ENCODE measurements around the gene KHDRBS2.

DNA sequence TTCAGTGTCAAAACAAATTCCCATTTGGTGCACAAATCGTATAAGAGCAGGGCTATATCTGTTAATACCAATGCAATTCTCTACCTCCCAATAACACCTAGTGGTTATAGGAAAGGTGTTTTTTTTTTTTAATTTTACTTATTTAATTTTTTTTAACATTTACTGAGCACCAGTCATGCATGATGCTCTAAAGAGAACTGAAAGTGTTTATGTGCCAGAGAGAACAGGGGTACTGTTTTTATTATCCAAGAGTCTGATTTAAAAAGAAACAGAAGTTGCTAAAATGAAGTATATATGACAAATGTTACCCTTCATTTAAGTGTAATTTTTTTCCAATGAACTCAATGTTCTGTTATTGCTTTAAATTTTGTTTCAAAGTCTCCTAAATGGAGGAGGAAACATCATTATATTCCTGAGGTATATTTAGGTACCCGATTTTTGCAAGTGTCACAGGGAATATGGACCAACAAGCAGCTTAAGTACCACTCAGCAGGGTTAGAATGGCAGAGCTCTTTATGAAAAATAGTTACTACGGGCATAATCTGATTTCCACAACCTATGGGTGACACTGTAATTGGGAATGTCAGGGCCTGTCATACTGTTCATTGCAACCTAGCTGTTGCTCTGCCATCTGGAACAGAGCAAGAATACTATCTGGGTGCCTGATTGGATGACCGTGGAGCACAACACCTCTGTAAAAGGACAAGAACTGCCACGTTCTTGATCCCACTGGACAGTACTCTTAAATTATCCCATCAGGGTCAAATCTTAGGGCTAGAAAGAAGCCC lies 195.4 kb downstream of the KHDRBS2 start:
- TF ChIP-seq, protein P1, sequence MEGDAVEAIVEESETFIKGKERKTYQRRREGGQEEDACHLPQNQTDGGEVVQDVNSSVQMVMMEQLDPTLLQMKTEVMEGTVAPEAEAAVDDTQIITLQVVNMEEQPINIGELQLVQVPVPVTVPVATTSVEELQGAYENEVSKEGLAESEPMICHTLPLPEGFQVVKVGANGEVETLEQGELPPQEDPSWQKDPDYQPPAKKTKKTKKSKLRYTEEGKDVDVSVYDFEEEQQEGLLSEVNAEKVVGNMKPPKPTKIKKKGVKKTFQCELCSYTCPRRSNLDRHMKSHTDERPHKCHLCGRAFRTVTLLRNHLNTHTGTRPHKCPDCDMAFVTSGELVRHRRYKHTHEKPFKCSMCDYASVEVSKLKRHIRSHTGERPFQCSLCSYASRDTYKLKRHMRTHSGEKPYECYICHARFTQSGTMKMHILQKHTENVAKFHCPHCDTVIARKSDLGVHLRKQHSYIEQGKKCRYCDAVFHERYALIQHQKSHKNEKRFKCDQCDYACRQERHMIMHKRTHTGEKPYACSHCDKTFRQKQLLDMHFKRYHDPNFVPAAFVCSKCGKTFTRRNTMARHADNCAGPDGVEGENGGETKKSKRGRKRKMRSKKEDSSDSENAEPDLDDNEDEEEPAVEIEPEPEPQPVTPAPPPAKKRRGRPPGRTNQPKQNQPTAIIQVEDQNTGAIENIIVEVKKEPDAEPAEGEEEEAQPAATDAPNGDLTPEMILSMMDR (IDR thresholded peaks at IDR 0.05) = no peak
- no peak for TF ChIP-seq POLR2A (IDR thresholded peaks at IDR 0.05)

Data from Peyer's patch (tissue), 4 donors.